NCI-H128 (cell line): ENCODE results near the gene CLCA1.
"Not testable (repeated sequence)": the region's sequence is repeated elsewhere in the genome, so short reads cannot be mapped to it uniquely, and the experiment has no call there.

Source experiments
- DNase-seq: peaks from one replicate; lab custom pipeline; 2025; ENCODE audit not compliant: unreplicated experiment; lab: John Stamatoyannopoulos, UW

The CLCA1 gene

DNA sequence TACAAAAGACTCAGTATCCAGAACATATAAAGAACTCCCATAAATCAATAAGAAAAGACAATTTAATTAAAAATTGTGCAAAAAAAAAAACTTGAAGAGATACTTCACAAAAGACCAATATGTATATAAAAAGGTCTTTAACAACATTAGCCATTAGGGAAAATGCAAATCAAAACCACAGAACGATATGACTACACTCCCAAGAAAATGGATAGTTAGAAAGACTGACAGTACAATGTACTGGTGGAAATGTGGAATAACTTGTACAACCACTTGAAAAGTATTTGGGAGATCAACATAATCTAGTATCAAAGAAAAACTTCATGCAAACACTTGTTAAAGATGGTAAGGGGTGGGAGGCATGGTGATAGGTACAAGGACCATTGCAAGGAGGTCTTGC lies 3.9 kb upstream of the CLCA1 start:
- no peak for DNase-seq

- DNase-seq = no peak
Observed at GRCh38 chr1:86466109-86466844, 2.5 kb upstream of the CLCA1 start.

- DNase-seq = no peak
Observed at GRCh38 chr1:86466986-86467385, 1.7 kb upstream of the CLCA1 start.

GRCh38 chr1:86470859-86471258 lies 2.1 kb downstream of the CLCA1 start:
- no peak for DNase-seq

DNA sequence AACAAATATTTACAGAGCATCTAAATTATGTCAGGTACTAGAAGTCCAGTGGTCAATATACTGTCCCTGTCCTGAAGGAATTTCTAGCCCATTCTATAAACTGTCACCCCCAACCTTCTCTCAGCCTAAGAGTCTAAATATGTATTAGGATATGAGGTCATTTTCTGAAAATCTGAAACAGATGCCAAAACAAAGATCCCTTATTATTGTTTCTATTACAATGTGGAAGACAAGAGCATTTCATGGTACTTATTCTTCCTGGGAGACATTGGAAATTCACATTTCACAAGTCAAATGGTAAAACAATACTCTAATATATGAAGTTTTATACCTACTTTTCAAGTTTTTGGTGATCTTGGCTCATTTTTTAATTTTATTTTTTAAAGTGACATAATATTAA lies 2.6 kb downstream of the CLCA1 start:
- no peak for DNase-seq

- no peak for DNase-seq
Observed at GRCh38 chr1:86472152-86472551, 3.4 kb downstream of the CLCA1 start.

GRCh38 chr1:86472767-86473166 lies 4.0 kb downstream of the CLCA1 start:
- DNase-seq = no peak

- DNase-seq = no peak
Observed at GRCh38 chr1:86477256-86477655, 8.5 kb downstream of the CLCA1 start.

GRCh38 chr1:86477682-86478081 lies 9.0 kb downstream of the CLCA1 start:
- no peak for DNase-seq

DNA sequence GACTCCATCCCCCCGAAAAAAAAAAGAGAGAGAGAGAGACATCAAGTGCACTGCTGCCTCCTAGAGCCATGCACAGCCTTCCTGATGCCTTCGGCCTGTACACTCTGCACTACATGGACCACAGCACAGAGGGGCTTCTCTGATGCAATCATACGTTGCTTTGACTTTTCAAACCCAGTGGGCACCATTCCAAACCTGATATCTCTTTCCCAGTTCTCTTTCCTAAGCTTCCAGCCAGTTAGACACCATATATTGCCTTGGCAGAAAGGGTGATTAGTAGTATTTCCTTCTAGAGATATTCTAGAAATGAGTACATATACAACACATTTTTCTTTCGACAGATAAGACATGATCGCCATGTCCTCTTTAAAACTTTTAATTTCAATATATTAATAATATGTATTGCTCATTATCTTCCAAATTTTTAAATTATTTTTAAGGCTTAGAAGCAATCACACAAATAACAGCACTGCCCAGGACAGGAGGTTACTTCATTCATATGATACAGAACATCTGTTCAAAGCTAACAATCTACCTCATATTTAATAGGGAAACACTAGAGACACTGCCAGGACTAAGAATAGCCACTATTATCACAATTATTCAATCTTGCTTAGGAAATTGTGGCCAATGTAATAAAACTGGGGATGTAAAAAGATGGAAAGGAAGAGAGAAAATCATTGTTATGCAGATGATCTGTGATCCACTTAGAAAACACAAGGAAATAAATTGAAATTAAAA lies 9.9 kb downstream of the CLCA1 start:
- no peak for DNase-seq

- DNase-seq = no peak
Observed at GRCh38 chr1:86481966-86482365, 13.2 kb downstream of the CLCA1 start.

GRCh38 chr1:86487131-86487810 lies 18.5 kb downstream of the CLCA1 start:
- no peak for DNase-seq

DNA sequence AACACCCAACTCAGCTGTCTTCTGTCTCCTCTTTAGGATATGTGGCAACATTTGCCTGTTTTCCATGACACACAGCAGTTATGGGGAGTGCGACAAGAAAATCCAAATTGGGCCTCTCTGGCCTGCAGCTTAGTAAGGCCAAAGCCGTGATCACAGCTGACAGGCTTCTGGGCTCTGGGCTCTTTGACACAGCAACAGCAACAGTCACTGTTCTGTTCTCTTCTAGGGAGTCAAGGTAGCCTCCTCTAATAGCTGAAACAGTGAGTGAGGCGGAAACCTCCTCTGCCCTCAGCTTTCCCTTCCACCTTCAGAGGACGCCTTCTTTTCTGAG lies 19.0 kb downstream of the CLCA1 start:
- DNase-seq = no peak

- DNase-seq = no peak
Observed at GRCh38 chr1:86489242-86489878, 20.6 kb downstream of the CLCA1 start.

- no peak for DNase-seq
Observed at GRCh38 chr1:86491171-86491950, 22.6 kb downstream of the CLCA1 start.

DNA sequence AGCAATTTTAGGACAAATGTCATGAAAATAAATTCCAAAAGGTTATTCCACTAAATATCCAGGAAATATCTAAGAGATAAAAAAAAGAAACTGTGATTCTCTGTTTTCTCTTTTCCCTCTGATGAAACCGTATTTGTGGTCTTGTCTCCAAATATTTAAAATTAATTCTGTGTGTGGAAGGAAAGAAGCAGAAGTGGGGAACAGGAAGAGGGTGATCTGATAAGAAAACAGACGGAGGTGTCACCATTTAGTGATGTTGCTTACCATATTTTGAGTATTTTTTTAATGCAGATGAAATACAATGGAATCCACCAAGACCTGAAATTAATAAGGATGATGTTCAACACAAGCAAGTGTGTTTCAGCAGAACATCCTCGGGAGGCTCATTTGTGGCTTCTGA lies 29.6 kb downstream of the CLCA1 start:
- no peak for DNase-seq

GRCh38 chr1:86499987-86500593 lies 31.4 kb downstream of the CLCA1 start:
- DNase-seq = no peak

- DNase-seq = no peak
Observed at GRCh38 chr1:86500714-86501113, 32.0 kb downstream of the CLCA1 start.

DNA sequence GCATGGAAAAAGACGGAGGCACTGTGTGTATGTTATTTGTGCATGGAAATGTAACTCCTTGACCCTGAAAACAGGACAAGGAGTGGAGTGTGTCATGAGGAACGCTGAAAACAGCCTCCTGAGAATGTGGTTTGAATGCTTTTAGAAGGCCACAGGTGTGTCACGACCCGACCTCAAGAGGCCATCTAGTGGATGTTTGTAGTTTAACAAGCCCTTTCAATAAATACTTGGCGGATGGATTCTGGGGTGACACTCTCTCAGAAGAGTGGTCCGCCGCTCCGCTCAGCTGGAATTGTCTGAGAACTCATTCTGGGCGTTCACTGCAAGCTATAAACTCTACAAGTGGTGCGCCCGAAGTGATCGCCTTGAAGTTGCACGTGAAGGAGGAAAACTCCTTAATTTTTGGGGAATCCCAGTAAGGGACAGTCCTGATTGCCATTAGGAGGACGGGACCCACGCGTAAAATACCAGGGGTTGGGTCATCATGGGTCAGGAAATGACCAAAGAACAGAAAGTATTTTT lies 33.5 kb downstream of the CLCA1 start:
- not testable (repeated sequence) for DNase-seq

DNA sequence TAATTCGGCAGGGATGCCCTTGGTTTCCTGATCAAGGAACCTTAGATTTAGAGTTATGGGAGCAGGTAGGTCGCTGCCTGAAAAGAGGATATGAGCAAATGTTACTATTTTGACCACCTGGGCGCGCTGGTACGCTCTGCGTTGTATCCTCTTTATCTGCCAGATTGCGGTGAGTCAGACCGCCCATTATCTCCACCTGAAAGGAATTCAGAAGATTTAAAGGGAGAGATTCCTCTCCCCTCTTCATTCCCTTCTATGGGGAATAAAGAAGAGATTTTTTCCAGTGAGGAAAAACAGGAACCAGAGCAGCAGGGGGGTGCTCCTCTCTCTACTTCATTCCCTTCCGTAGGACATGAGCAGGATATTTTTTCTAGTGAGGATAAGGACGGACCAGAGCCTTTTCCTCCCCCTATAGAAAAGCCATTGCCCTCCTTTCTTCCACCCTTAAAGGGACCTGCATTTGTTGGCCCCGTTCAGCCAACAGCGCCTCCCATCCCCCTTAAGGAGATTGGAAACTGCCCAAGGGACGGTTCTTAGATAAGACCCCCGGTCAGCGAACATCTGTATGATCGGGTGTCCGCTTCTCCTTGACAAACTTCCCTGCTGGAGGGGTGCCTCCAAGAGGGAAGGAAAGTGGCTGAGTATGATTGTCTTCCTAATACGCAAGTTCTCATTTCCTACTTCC lies 34.1 kb downstream of the CLCA1 start:
- no peak for DNase-seq
